Keratinocyte (primary cell): ENCODE data around the gene CLDN22.

Source experiments
- EZH2 ChIP-seq: IDR thresholded peaks from one replicate; pipeline ENCODE4 v1.6.1; 2012; ENCODE audit warnings: inconsistent platforms, mild to moderate bottlenecking, low read length, moderate library complexity
- TF ChIP-seq, protein P1 (sequence below), 3 experiments: IDR thresholded peaks in 1 of 3; conservative IDR thresholded peaks in 1 of 3; optimal IDR thresholded peaks in 1 of 3; 2 replicates in 2 of 3; 3 replicates in 1 of 3; pipeline versions ENCODE3 to v1.5.1; 2011; ENCODE audit warnings: low read length in 3 of 3, mild to moderate bottlenecking in 3 of 3, moderate library complexity in 2 of 3, control low read depth in 1 of 3, inconsistent platforms in 1 of 3; ENCODE audit not compliant: insufficient read depth in 2 of 3; ENCODE audit errors: extremely low read depth in 1 of 3

DNA sequence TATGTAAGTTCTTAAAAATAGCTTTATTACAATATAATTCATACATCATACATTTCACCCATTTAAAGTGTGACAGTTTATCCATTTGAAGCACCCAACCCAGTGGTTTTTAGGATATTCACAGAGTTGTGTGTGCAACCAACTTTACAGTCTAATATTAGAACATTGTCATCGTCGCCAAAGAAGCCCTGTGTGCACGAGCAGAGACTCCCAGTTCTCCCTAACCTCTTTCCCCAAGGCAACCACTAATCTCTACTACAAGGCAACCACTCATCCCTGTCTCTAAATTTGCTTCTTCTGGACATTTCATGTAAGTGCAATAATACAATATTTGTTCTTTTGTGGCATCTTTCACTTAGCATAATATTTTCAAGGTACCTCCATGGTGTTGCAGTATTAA lies 47.7 kb downstream of the CLDN22 start:
- TF ChIP-seq, protein P1, sequence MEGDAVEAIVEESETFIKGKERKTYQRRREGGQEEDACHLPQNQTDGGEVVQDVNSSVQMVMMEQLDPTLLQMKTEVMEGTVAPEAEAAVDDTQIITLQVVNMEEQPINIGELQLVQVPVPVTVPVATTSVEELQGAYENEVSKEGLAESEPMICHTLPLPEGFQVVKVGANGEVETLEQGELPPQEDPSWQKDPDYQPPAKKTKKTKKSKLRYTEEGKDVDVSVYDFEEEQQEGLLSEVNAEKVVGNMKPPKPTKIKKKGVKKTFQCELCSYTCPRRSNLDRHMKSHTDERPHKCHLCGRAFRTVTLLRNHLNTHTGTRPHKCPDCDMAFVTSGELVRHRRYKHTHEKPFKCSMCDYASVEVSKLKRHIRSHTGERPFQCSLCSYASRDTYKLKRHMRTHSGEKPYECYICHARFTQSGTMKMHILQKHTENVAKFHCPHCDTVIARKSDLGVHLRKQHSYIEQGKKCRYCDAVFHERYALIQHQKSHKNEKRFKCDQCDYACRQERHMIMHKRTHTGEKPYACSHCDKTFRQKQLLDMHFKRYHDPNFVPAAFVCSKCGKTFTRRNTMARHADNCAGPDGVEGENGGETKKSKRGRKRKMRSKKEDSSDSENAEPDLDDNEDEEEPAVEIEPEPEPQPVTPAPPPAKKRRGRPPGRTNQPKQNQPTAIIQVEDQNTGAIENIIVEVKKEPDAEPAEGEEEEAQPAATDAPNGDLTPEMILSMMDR (optimal IDR thresholded peaks at IDR 0.05 in 1 of 3, IDR thresholded peaks at IDR 0.05 in 1 of 3, conservative IDR thresholded peaks at IDR 0.05 in 1 of 3; ENCODE audit: extremely low read depth in 1 of 3, insufficient read depth in 2 of 3, low read length in 3 of 3), result no peak
- TF ChIP-seq EZH2, result no peak
